ENCODE measurements around the gene ANKS1B. TPM values are rescaled to one million over a fixed set of nuclear protein-coding genes. Genes with fewer than 3 reads are reported as not detected.

Gene ANKS1B
- total RNA-seq, 1 experiment from 2014 or later: 18.8 TPM

- ChIA-PET POLR2A (no interaction called here), CTCF (interaction anchor here (0.6 to 0.8 kb wide), 2 partner anchors 9 to 1025 kb away, joined by 3 to 7 read pairs; no protein-coding TSS in a partner anchor)
- intact Hi-C loops (cut with micrococcal nuclease): no loop called here
- no peak for DNase-seq (ENCODE audit: unreplicated experiment)
- no TSS peak for BruUV-seq (replicated peaks)
- H3K27me3 Mint-ChIP-seq (ENCODE audit: insufficient read depth, unreplicated experiment): no peaks in the 10 kb centered on the region
- peaks cover 7% of the 10 kb centered on the region for H3K9me3 Mint-ChIP-seq (ENCODE audit: unreplicated experiment)
- TF ChIP-seq, protein P1, sequence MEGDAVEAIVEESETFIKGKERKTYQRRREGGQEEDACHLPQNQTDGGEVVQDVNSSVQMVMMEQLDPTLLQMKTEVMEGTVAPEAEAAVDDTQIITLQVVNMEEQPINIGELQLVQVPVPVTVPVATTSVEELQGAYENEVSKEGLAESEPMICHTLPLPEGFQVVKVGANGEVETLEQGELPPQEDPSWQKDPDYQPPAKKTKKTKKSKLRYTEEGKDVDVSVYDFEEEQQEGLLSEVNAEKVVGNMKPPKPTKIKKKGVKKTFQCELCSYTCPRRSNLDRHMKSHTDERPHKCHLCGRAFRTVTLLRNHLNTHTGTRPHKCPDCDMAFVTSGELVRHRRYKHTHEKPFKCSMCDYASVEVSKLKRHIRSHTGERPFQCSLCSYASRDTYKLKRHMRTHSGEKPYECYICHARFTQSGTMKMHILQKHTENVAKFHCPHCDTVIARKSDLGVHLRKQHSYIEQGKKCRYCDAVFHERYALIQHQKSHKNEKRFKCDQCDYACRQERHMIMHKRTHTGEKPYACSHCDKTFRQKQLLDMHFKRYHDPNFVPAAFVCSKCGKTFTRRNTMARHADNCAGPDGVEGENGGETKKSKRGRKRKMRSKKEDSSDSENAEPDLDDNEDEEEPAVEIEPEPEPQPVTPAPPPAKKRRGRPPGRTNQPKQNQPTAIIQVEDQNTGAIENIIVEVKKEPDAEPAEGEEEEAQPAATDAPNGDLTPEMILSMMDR (IDR thresholded peaks at IDR 0.05; ENCODE audit: unreplicated experiment): no peak
- H3K36me3 Mint-ChIP-seq (ENCODE audit: insufficient read depth, unreplicated experiment): no peaks in the 10 kb centered on the region
- H3K4me1 Mint-ChIP-seq (ENCODE audit: insufficient read depth, unreplicated experiment): no peaks in the 10 kb centered on the region
- H3K27ac Mint-ChIP-seq (ENCODE audit: low read depth, unreplicated experiment): no peak overlapping the region
- no peak overlapping the region for H3K4me3 Mint-ChIP-seq (ENCODE audit: unreplicated experiment)
Observed at GRCh38 chr12:99137124-99137855, 847.4 kb downstream of the ANKS1B start.

- H3K4me3 Mint-ChIP-seq (ENCODE audit: unreplicated experiment): no peak overlapping the region
- TF ChIP-seq, protein P1 (IDR thresholded peaks at IDR 0.05; ENCODE audit: unreplicated experiment): no peak
- H3K4me1 Mint-ChIP-seq (ENCODE audit: insufficient read depth, unreplicated experiment): no peaks in the 10 kb centered on the region
- intact Hi-C loops (cut with micrococcal nuclease): no loop called here
- ChIA-PET CTCF (interaction anchor here (0.8 kb wide), 1 partner anchor 10 kb away, joined by 3 read pairs; no protein-coding TSS in a partner anchor), POLR2A (no interaction called here)
- H3K27ac Mint-ChIP-seq (ENCODE audit: low read depth, unreplicated experiment): no peak overlapping the region
- H3K36me3 Mint-ChIP-seq (ENCODE audit: insufficient read depth, unreplicated experiment): no peaks in the 10 kb centered on the region
- no TSS peak for BruUV-seq (replicated peaks)
- no peaks in the 10 kb centered on the region for H3K9me3 Mint-ChIP-seq (ENCODE audit: unreplicated experiment)
- H3K27me3 Mint-ChIP-seq (ENCODE audit: insufficient read depth, unreplicated experiment): no peaks in the 10 kb centered on the region
- no peak for DNase-seq (ENCODE audit: unreplicated experiment)
Observed at GRCh38 chr12:99136516-99136915, 848.2 kb downstream of the ANKS1B start.

GRCh38 chr12:99135376-99135775, 849.4 kb downstream of the ANKS1B start:
- TF ChIP-seq, protein P1 (IDR thresholded peaks at IDR 0.05; ENCODE audit: unreplicated experiment): no peak
- no peak for DNase-seq (ENCODE audit: unreplicated experiment)
- H3K4me3 Mint-ChIP-seq (ENCODE audit: unreplicated experiment): no peak overlapping the region
- no peak overlapping the region for H3K27ac Mint-ChIP-seq (ENCODE audit: low read depth, unreplicated experiment)
- no peaks in the 10 kb centered on the region for H3K36me3 Mint-ChIP-seq (ENCODE audit: insufficient read depth, unreplicated experiment)
- no TSS peak for BruUV-seq (replicated peaks)
- CTCF ChIA-PET: no interaction called here
- H3K9me3 Mint-ChIP-seq (ENCODE audit: unreplicated experiment): no peaks in the 10 kb centered on the region
- H3K4me1 Mint-ChIP-seq (ENCODE audit: insufficient read depth, unreplicated experiment): no peaks in the 10 kb centered on the region
- no peaks in the 10 kb centered on the region for H3K27me3 Mint-ChIP-seq (ENCODE audit: insufficient read depth, unreplicated experiment)
- POLR2A ChIA-PET: no interaction called here
- intact Hi-C loops (cut with micrococcal nuclease): no loop called here

GRCh38 chr12:99133401-99133800, 851.3 kb downstream of the ANKS1B start:
- POLR2A ChIA-PET: no interaction called here
- no peaks in the 10 kb centered on the region for H3K36me3 Mint-ChIP-seq (ENCODE audit: insufficient read depth, unreplicated experiment)
- BruUV-seq (replicated peaks): no TSS peak
- intact Hi-C loops (cut with micrococcal nuclease): no loop called here
- no peaks in the 10 kb centered on the region for H3K4me1 Mint-ChIP-seq (ENCODE audit: insufficient read depth, unreplicated experiment)
- CTCF ChIA-PET: no interaction called here
- TF ChIP-seq, protein P1 (IDR thresholded peaks at IDR 0.05; ENCODE audit: unreplicated experiment): no peak
- H3K4me3 Mint-ChIP-seq (ENCODE audit: unreplicated experiment): no peak overlapping the region
- H3K9me3 Mint-ChIP-seq (ENCODE audit: unreplicated experiment): no peaks in the 10 kb centered on the region
- DNase-seq (ENCODE audit: unreplicated experiment): no peak
- no peak overlapping the region for H3K27ac Mint-ChIP-seq (ENCODE audit: low read depth, unreplicated experiment)
- H3K27me3 Mint-ChIP-seq (ENCODE audit: insufficient read depth, unreplicated experiment): no peaks in the 10 kb centered on the region

Measured in MCF 10A (cell line).